AG10803 (cell line): ENCODE results near the gene LILRA1.
"Not testable (repeated sequence)": the region's sequence is repeated elsewhere in the genome, so short reads cannot be mapped to it uniquely, and the experiment has no call there.

Experiments
- DNase-seq: peaks from one replicate; pipeline ENCODE4 v3.0.0; 2010; ENCODE audit warnings: low read depth
- H3K4me3 ChIP-seq: 2 replicates; pipeline ENCODE4 v1.5.1; 2011; ENCODE audit warnings: mild to moderate bottlenecking, low read length, control low read depth
- CTCF ChIP-seq: conservative IDR thresholded peaks from 2 replicates; pipeline ENCODE4 v1.5.1; 2011; ENCODE audit warnings: mild to moderate bottlenecking, low read length, control low read depth, inconsistent platforms

The LILRA1 gene

GRCh38 chr19:54633401-54633800 is 40.0 kb downstream of the LILRA1 start:
- no peak overlapping the region for H3K4me3 ChIP-seq
- DNase-seq, result no peak
- no peak for TF ChIP-seq CTCF

- not testable (repeated sequence) for H3K4me3 ChIP-seq, DNase-seq
These were observed 42.6 kb downstream of the LILRA1 start for GRCh38 chr19:54636081-54636480.

- TF ChIP-seq CTCF, result no peak
- H3K4me3 ChIP-seq, result no peak overlapping the region
- no peak for DNase-seq
These were observed 45.3 kb downstream of the LILRA1 start for GRCh38 chr19:54638683-54639082.

- not testable (repeated sequence) for DNase-seq, H3K4me3 ChIP-seq
These were observed 49.5 kb downstream of the LILRA1 start for GRCh38 chr19:54642953-54643352.

- H3K4me3 ChIP-seq, DNase-seq: not testable (repeated sequence)
These were observed 50.2 kb downstream of the LILRA1 start for GRCh38 chr19:54643583-54643982.

- no peak for TF ChIP-seq CTCF
- no peak overlapping the region for H3K4me3 ChIP-seq
- no peak for DNase-seq
These were observed 50.6 kb downstream of the LILRA1 start for GRCh38 chr19:54644056-54644455.

GRCh38 chr19:54646331-54646841 is 53.0 kb downstream of the LILRA1 start:
- no peak overlapping the region for H3K4me3 ChIP-seq
- DNase-seq, result no peak
- TF ChIP-seq CTCF, result no peak

GRCh38 chr19:54648129-54648528 is 54.7 kb downstream of the LILRA1 start:
- no peak for TF ChIP-seq CTCF
- no peak for DNase-seq
- H3K4me3 ChIP-seq, result no peak overlapping the region

GRCh38 chr19:54650108-54650655 is 56.8 kb downstream of the LILRA1 start:
- no peak overlapping the region for H3K4me3 ChIP-seq
- no peak for DNase-seq
- no peak for TF ChIP-seq CTCF
